Measurements from ENCODE around the gene GRB14.

GRCh38 chr2:164669291-164669690, 48.0 kb upstream of the GRB14 start:
- TF ChIP-seq POLR2AphosphoS5 (IDR thresholded peaks at IDR 0.05; ENCODE audit: low read depth, low read length) (no peak), CTCF (IDR thresholded peaks at IDR 0.05 in 2 of 3, conservative IDR thresholded peaks at IDR 0.05 in 1 of 3; ENCODE audit: borderline replicate concordance in 1 of 3, insufficient read depth in 1 of 3, low read depth in 2 of 3, low read length in 2 of 3) (no peak), POLR2A (IDR thresholded peaks at IDR 0.05; ENCODE audit: borderline replicate concordance, extremely low read depth, insufficient read depth, insufficient read length) (no peak)

Data from HCT116 (cell line).